Gastrocnemius medialis (tissue), 4 donors: Measurements from ENCODE around the gene UTP4. TPM values are rescaled to one million over a fixed set of nuclear protein-coding genes. Genes with fewer than 3 reads are reported as not detected.

Source experiments
- ATAC-seq, 2 donors: fragments of 150-250 bp; one replicate each; pipeline ENCODE4 v1.9.1; 2016
- DNase-seq, 2 donors: peaks; one replicate each; pipeline ENCODE4 v3.0.0-alpha.2; 2019
- H3K27ac ChIP-seq, 4 donors: fragments of 200-600 bp; sonication (generic); 1 replicate in 1 of 4; 2 replicates in 3 of 4; pipeline ENCODE4 v1.5.1; 2016 to 2018; ENCODE audit warnings: mild to moderate bottlenecking in 2 of 4, moderate library complexity in 1 of 4
- H3K27me3 ChIP-seq, 3 donors: fragments of 200-600 bp; sonication (generic) in 2 of 3; 1 replicate in 1 of 3; 2 replicates in 2 of 3; pipeline versions ENCODE4 v1.5.1 to v1.6.0; 2016 to 2019; ENCODE audit warnings: mild to moderate bottlenecking in 1 of 3, moderate library complexity in 1 of 3
- H3K36me3 ChIP-seq, 2 donors: fragments of 200-600 bp; sonication (generic) in 1 of 2; one replicate each; pipeline ENCODE4 v1.5.1; 2017 to 2018
- H3K4me1 ChIP-seq, 2 donors: fragments of 200-600 bp; sonication (generic) in 1 of 2; one replicate each; pipeline ENCODE4 v1.5.1; 2016 to 2017; ENCODE audit warnings: mild to moderate bottlenecking in 2 of 2
- H3K4me3 ChIP-seq, 4 donors: fragments of 200-600 bp; sonication (generic) in 3 of 4; 1 replicate in 1 of 4; 2 replicates in 3 of 4; pipeline ENCODE4 v1.5.1; 2016 to 2019; ENCODE audit warnings: mild to moderate bottlenecking in 2 of 4
- H3K9me3 ChIP-seq, 3 donors: fragments of 200-600 bp; sonication (generic) in 2 of 3; 1 replicate in 1 of 3; 2 replicates in 2 of 3; pipeline ENCODE4 v1.5.1; 2016 to 2019
- POLR2A ChIP-seq, 2 donors: fragments of 450-650 bp; IDR thresholded peaks; one replicate each; pipeline ENCODE4 v1.6.1; 2017; ENCODE audit warnings: antibody characterized with exemption in 2 of 2, mild to moderate bottlenecking in 2 of 2, moderate library complexity in 2 of 2
- in situ Hi-C, 4 donors: fragments of 200-750 bp; cut with MboI; loops; one replicate each; pipeline versions ENCODE4 v1.15.0 to v1.8.0; 2017; ENCODE audit warnings: low sequenced_read_pairs in 4 of 4
- intact Hi-C: fragments of 100-400 bp; cut with DNase I; formaldehyde crosslinking; loops from one replicate; pipeline ENCODE4 v1.15.1; 2023; ENCODE audit warnings: low total_unique reads
- total RNA-seq, 4 donors: library from RNA; depleted of rRNA; stranded (reverse); fragments of >200 nt; gene quantifications; one replicate each; pipeline versions ENCODE4 v1.1.0 to v1.2.3, GENCODE V29; 2016
- TF ChIP-seq, protein P1 (sequence below), 5 experiments: fragments of 450-650 bp in 3 of 5; fragments of 200-600 bp in 2 of 5; sonication (generic) in 2 of 5; IDR thresholded peaks in 4 of 5; conservative IDR thresholded peaks in 1 of 5; 1 replicate in 4 of 5; 2 replicates in 1 of 5; pipeline ENCODE4 v1.5.1; 2016 to 2019; ENCODE audit warnings: antibody characterized with exemption in 5 of 5, mild to moderate bottlenecking in 3 of 5, moderate library complexity in 3 of 5

UTP4 gene
- total RNA-seq, 4 donors from 2014 or later: 33.1 to 44.2 (median 35.5) TPM

DNA sequence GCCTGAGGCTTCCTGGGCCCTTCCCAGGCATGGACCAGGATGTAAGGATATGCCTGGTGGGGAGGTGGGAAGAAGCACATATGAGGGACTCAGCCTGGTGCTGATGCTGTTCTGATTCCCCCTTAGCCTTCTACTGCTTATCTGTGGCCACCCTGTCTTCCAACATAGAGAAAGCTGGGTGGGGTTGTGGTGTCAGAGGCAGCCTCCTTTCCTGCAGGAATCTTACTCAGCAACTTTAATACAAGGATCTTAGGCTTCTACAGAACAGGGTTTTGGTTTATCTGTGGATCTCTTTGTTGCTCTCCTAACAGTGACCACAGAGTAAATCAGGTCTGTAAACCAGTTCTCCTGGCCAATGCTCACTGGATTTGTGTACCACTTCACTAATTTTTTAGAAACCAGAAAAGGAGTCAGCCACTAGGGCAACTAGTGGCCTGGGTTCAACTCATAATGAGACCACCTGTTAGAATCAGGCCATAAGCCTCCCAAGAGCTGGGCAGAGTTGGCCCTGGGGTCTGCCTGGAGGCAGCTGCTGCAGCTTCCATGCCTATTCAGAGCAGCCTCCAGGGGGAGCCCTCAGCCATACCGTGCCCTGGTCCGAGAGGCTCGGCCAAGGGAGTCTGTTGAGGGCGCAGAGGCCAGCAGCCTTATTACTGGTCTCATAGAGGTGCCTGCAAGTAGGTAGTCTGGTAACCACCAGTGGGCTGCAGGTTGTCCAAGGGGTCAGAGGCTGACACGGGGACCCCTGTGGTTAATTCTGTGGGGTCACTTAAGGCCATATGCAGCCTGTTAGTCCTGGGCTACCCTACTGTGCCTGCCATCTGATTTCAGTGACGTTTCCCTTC, 19.9 kb upstream of the UTP4 start:
- TF ChIP-seq POLR2A (IDR thresholded peaks at IDR 0.05): no peak
- TF ChIP-seq, protein P1, sequence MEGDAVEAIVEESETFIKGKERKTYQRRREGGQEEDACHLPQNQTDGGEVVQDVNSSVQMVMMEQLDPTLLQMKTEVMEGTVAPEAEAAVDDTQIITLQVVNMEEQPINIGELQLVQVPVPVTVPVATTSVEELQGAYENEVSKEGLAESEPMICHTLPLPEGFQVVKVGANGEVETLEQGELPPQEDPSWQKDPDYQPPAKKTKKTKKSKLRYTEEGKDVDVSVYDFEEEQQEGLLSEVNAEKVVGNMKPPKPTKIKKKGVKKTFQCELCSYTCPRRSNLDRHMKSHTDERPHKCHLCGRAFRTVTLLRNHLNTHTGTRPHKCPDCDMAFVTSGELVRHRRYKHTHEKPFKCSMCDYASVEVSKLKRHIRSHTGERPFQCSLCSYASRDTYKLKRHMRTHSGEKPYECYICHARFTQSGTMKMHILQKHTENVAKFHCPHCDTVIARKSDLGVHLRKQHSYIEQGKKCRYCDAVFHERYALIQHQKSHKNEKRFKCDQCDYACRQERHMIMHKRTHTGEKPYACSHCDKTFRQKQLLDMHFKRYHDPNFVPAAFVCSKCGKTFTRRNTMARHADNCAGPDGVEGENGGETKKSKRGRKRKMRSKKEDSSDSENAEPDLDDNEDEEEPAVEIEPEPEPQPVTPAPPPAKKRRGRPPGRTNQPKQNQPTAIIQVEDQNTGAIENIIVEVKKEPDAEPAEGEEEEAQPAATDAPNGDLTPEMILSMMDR (IDR thresholded peaks at IDR 0.05 in 4 of 5, conservative IDR thresholded peaks at IDR 0.05 in 1 of 5): peak in 4 of 5 experiments; percentile 37 to 71 (median 46)
- H3K36me3 ChIP-seq: peaks cover 0 to 21% of the 10 kb centered on the region in 2 donors
- no peak overlapping the region for H3K27ac ChIP-seq
- no peaks in the 10 kb centered on the region for H3K27me3 ChIP-seq
- in situ Hi-C loops (loop anchor here in 2 of 4 donors (25.0 kb wide), 1 partner anchor 575 kb away; the partner anchor contains the start of gene ZFP90 (in 2 of the 2)), intact Hi-C loops (no loop called here)
- H3K4me1 ChIP-seq: peaks cover 15 to 18% of the 10 kb centered on the region in 2 donors
- H3K4me3 ChIP-seq: no peak overlapping the region
- no peaks in the 10 kb centered on the region for H3K9me3 ChIP-seq
- DNase-seq: no peak
- ATAC-seq: no peak

GRCh38 chr16:69113216-69113615, 19.2 kb upstream of the UTP4 start:
- ATAC-seq (no peak), DNase-seq (no peak)
- no peaks in the 10 kb centered on the region for H3K9me3 ChIP-seq
- intact Hi-C loops: no loop called here
- in situ Hi-C loops: loop anchor here in 2 of 4 donors (25.0 kb wide), 1 partner anchor 576 kb away; the partner anchor contains the start of gene ZFP90 (in 2 of the 2)
- H3K4me1 ChIP-seq: peaks cover 12 to 19% of the 10 kb centered on the region in 2 donors
- no peak overlapping the region for H3K4me3 ChIP-seq
- TF ChIP-seq, protein P1 (IDR thresholded peaks at IDR 0.05 in 4 of 5, conservative IDR thresholded peaks at IDR 0.05 in 1 of 5): no peak
- no peak for TF ChIP-seq POLR2A (IDR thresholded peaks at IDR 0.05)
- no peaks in the 10 kb centered on the region for H3K27me3 ChIP-seq
- no peak overlapping the region for H3K27ac ChIP-seq
- H3K36me3 ChIP-seq: peaks cover 0 to 26% of the 10 kb centered on the region in 2 donors

DNA sequence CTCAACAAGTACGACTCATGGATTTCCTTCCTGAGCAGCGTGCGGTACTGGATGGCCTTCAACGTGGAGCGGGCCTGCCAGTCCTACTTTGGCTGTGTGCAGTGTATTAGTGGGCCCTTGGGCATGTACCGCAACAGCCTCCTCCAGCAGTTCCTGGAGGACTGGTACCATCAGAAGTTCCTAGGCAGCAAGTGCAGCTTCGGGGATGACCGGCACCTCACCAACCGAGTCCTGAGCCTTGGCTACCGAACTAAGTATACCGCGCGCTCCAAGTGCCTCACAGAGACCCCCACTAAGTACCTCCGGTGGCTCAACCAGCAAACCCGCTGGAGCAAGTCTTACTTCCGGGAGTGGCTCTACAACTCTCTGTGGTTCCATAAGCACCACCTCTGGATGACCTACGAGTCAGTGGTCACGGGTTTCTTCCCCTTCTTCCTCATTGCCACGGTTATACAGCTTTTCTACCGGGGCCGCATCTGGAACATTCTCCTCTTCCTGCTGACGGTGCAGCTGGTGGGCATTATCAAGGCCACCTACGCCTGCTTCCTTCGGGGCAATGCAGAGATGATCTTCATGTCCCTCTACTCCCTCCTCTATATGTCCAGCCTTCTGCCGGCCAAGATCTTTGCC, 18.0 kb upstream of the UTP4 start:
- no peak for DNase-seq
- Histone ChIP-seq H3K4me1 (peaks cover 22 to 28% of the 10 kb centered on the region in 2 donors), H3K27ac (no peak overlapping the region), H3K36me3 (peaks cover 0 to 36% of the 10 kb centered on the region in 2 donors), H3K9me3 (no peaks in the 10 kb centered on the region), H3K4me3 (no peak overlapping the region), H3K27me3 (no peaks in the 10 kb centered on the region)
- intact Hi-C loops: no loop called here
- ATAC-seq: no peak
- TF ChIP-seq POLR2A (IDR thresholded peaks at IDR 0.05): no peak
- TF ChIP-seq, protein P1 (IDR thresholded peaks at IDR 0.05 in 4 of 5, conservative IDR thresholded peaks at IDR 0.05 in 1 of 5): no peak
- in situ Hi-C loops: loop anchor here in 2 of 4 donors (25.0 kb wide), 1 partner anchor 577 kb away; the partner anchor contains the start of gene ZFP90 (in 2 of the 2)

DNA sequence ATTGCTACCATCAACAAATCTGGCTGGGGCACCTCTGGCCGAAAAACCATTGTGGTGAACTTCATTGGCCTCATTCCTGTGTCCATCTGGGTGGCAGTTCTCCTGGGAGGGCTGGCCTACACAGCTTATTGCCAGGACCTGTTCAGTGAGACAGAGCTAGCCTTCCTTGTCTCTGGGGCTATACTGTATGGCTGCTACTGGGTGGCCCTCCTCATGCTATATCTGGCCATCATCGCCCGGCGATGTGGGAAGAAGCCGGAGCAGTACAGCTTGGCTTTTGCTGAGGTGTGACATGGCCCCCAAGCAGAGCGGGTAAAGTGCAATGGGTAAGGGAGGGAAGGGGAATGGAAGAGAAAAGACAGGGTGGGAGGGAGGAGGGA, 17.5 kb upstream of the UTP4 start:
- Histone ChIP-seq H3K27me3 (no peaks in the 10 kb centered on the region), H3K9me3 (no peaks in the 10 kb centered on the region), H3K4me3 (no peak overlapping the region), H3K27ac (no peak overlapping the region), H3K36me3 (peaks cover 0 to 37% of the 10 kb centered on the region in 2 donors), H3K4me1 (peaks cover 24 to 28% of the 10 kb centered on the region in 2 donors)
- TF ChIP-seq POLR2A (IDR thresholded peaks at IDR 0.05): no peak
- TF ChIP-seq, protein P1 (IDR thresholded peaks at IDR 0.05 in 4 of 5, conservative IDR thresholded peaks at IDR 0.05 in 1 of 5): no peak
- intact Hi-C loops (no loop called here), in situ Hi-C loops (loop anchor here in 2 of 4 donors (25.0 kb wide), 1 partner anchor 578 kb away; the partner anchor contains the start of gene ZFP90 (in 2 of the 2))
- ATAC-seq (no peak), DNase-seq (no peak)
